Measurements from ENCODE around the gene A4GNT.

Gene A4GNT

GRCh38 chr3:138084196-138084595 is 48.0 kb downstream of the A4GNT start:
- Histone ChIP-seq H3K36me3 (ENCODE audit: insufficient read depth, insufficient read length, low read length) (peaks cover 67% of the 10 kb centered on the region), H3K4me1 (ENCODE audit: insufficient read depth, insufficient read length) (peaks cover 3% of the 10 kb centered on the region), H3K9me3 (ENCODE audit: insufficient read depth, low read length) (no peaks in the 10 kb centered on the region), H3K27me3 (ENCODE audit: insufficient read depth, insufficient read length) (no peaks in the 10 kb centered on the region), H3K9ac (ENCODE audit: insufficient read length, low read depth) (no peak overlapping the region), H3K4me3 (ENCODE audit: insufficient read length, low read depth) (no peak overlapping the region)
- no peak for DNase-seq (ENCODE audit: low read depth, low spot score)
- TF ChIP-seq ZNF274 (IDR thresholded peaks at IDR 0.05; ENCODE audit: low read depth, low read length) (no peak), SUZ12 (IDR thresholded peaks at IDR 0.05; ENCODE audit: extremely low read depth, insufficient read depth, insufficient read length) (no peak), YY1 (IDR thresholded peaks at IDR 0.05; ENCODE audit: insufficient read depth, insufficient read length) (no peak)

GRCh38 chr3:138082992-138083386 is 49.2 kb downstream of the A4GNT start:
- no peak for DNase-seq (ENCODE audit: low read depth, low spot score)
- TF ChIP-seq YY1 (IDR thresholded peaks at IDR 0.05; ENCODE audit: insufficient read depth, insufficient read length) (no peak), SUZ12 (IDR thresholded peaks at IDR 0.05; ENCODE audit: extremely low read depth, insufficient read depth, insufficient read length) (no peak), ZNF274 (IDR thresholded peaks at IDR 0.05; ENCODE audit: low read depth, low read length) (no peak)
- Histone ChIP-seq H3K4me1 (ENCODE audit: insufficient read depth, insufficient read length) (peaks cover 3% of the 10 kb centered on the region), H3K4me3 (ENCODE audit: insufficient read length, low read depth) (no peak overlapping the region), H3K27me3 (ENCODE audit: insufficient read depth, insufficient read length) (no peaks in the 10 kb centered on the region), H3K36me3 (ENCODE audit: insufficient read depth, insufficient read length, low read length) (peaks cover 66% of the 10 kb centered on the region), H3K9me3 (ENCODE audit: insufficient read depth, low read length) (no peaks in the 10 kb centered on the region), H3K9ac (ENCODE audit: insufficient read length, low read depth) (no peak overlapping the region)

GRCh38 chr3:138082085-138082991 is 49.9 kb downstream of the A4GNT start:
- no peak for TF ChIP-seq YY1 (IDR thresholded peaks at IDR 0.05; ENCODE audit: insufficient read depth, insufficient read length)
- no peak for TF ChIP-seq SUZ12 (IDR thresholded peaks at IDR 0.05; ENCODE audit: extremely low read depth, insufficient read depth, insufficient read length)
- TF ChIP-seq ZNF274 (IDR thresholded peaks at IDR 0.05; ENCODE audit: low read depth, low read length): no peak
- Histone ChIP-seq H3K27me3 (ENCODE audit: insufficient read depth, insufficient read length) (no peaks in the 10 kb centered on the region), H3K36me3 (ENCODE audit: insufficient read depth, insufficient read length, low read length) (peaks cover 67% of the 10 kb centered on the region), H3K4me3 (ENCODE audit: insufficient read length, low read depth) (no peak overlapping the region), H3K9ac (ENCODE audit: insufficient read length, low read depth) (no peak overlapping the region), H3K4me1 (ENCODE audit: insufficient read depth, insufficient read length) (peaks cover 3% of the 10 kb centered on the region), H3K9me3 (ENCODE audit: insufficient read depth, low read length) (no peaks in the 10 kb centered on the region)
- no peak for DNase-seq (ENCODE audit: low read depth, low spot score)

- H3K4me3 ChIP-seq (ENCODE audit: insufficient read length, low read depth): no peak overlapping the region
- no peak for DNase-seq (ENCODE audit: low read depth, low spot score)
- H3K4me1 ChIP-seq (ENCODE audit: insufficient read depth, insufficient read length): peaks cover 3% of the 10 kb centered on the region
- H3K9ac ChIP-seq (ENCODE audit: insufficient read length, low read depth): no peak overlapping the region
- TF ChIP-seq YY1 (IDR thresholded peaks at IDR 0.05; ENCODE audit: insufficient read depth, insufficient read length) (no peak), ZNF274 (IDR thresholded peaks at IDR 0.05; ENCODE audit: low read depth, low read length) (no peak), SUZ12 (IDR thresholded peaks at IDR 0.05; ENCODE audit: extremely low read depth, insufficient read depth, insufficient read length) (no peak)
- no peaks in the 10 kb centered on the region for H3K9me3 ChIP-seq (ENCODE audit: insufficient read depth, low read length)
- H3K27me3 ChIP-seq (ENCODE audit: insufficient read depth, insufficient read length): no peaks in the 10 kb centered on the region
- H3K36me3 ChIP-seq (ENCODE audit: insufficient read depth, insufficient read length, low read length): peaks cover 67% of the 10 kb centered on the region
Measured at GRCh38 chr3:138081371-138082084, 50.7 kb downstream of the A4GNT start.

GRCh38 chr3:138079901-138080300 is 52.3 kb downstream of the A4GNT start:
- Histone ChIP-seq H3K27me3 (ENCODE audit: insufficient read depth, insufficient read length) (no peaks in the 10 kb centered on the region), H3K9ac (ENCODE audit: insufficient read length, low read depth) (no peak overlapping the region), H3K36me3 (ENCODE audit: insufficient read depth, insufficient read length, low read length) (peaks cover 74% of the 10 kb centered on the region), H3K9me3 (ENCODE audit: insufficient read depth, low read length) (no peaks in the 10 kb centered on the region; the same call in 1 of the 2 replicates), H3K4me3 (ENCODE audit: insufficient read length, low read depth) (no peak overlapping the region), H3K4me1 (ENCODE audit: insufficient read depth, insufficient read length) (peaks cover 3% of the 10 kb centered on the region)
- DNase-seq (ENCODE audit: low read depth, low spot score): no peak
- TF ChIP-seq YY1 (IDR thresholded peaks at IDR 0.05; ENCODE audit: insufficient read depth, insufficient read length) (no peak), ZNF274 (IDR thresholded peaks at IDR 0.05; ENCODE audit: low read depth, low read length) (no peak), SUZ12 (IDR thresholded peaks at IDR 0.05; ENCODE audit: extremely low read depth, insufficient read depth, insufficient read length) (no peak)

GRCh38 chr3:138078901-138079344 is 53.3 kb downstream of the A4GNT start:
- Histone ChIP-seq H3K9ac (ENCODE audit: insufficient read length, low read depth) (no peak overlapping the region), H3K4me3 (ENCODE audit: insufficient read length, low read depth) (no peak overlapping the region), H3K27me3 (ENCODE audit: insufficient read depth, insufficient read length) (no peaks in the 10 kb centered on the region), H3K36me3 (ENCODE audit: insufficient read depth, insufficient read length, low read length) (peaks cover 69% of the 10 kb centered on the region), H3K4me1 (ENCODE audit: insufficient read depth, insufficient read length) (peaks cover 3% of the 10 kb centered on the region), H3K9me3 (ENCODE audit: insufficient read depth, low read length) (no peaks in the 10 kb centered on the region; the same call in 1 of the 2 replicates)
- no peak for TF ChIP-seq YY1 (IDR thresholded peaks at IDR 0.05; ENCODE audit: insufficient read depth, insufficient read length)
- TF ChIP-seq ZNF274 (IDR thresholded peaks at IDR 0.05; ENCODE audit: low read depth, low read length): no peak
- TF ChIP-seq SUZ12 (IDR thresholded peaks at IDR 0.05; ENCODE audit: extremely low read depth, insufficient read depth, insufficient read length): no peak
- no peak for DNase-seq (ENCODE audit: low read depth, low spot score)

DNA sequence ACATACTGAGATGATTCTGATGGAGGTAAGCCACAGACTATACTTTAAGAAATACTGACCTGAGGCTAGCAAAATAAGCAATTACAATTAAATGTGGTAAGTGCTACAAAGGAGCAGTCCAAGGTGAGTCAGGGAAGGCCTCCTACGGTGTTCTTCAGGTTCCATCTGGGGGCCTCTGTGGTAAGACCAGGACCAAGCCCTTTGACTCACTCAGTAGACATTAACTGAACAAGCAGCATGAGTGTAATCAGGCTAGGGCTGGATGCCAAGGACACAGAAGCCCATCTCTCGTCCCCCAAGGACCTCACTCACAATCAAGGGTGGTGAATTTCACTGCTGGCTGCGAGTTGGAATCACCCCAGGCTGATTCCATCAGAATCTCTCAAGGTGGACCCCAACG is 54.1 kb downstream of the A4GNT start:
- Histone ChIP-seq H3K9ac (ENCODE audit: insufficient read length, low read depth) (no peak overlapping the region), H3K36me3 (ENCODE audit: insufficient read depth, insufficient read length, low read length) (peaks cover 60% of the 10 kb centered on the region), H3K27me3 (ENCODE audit: insufficient read depth, insufficient read length) (no peaks in the 10 kb centered on the region), H3K4me3 (ENCODE audit: insufficient read length, low read depth) (no peak overlapping the region), H3K4me1 (ENCODE audit: insufficient read depth, insufficient read length) (peaks cover 1% of the 10 kb centered on the region), H3K9me3 (ENCODE audit: insufficient read depth, low read length) (no peaks in the 10 kb centered on the region; the same call in 1 of the 2 replicates)
- no peak for TF ChIP-seq ZNF274 (IDR thresholded peaks at IDR 0.05; ENCODE audit: low read depth, low read length)
- TF ChIP-seq SUZ12 (IDR thresholded peaks at IDR 0.05; ENCODE audit: extremely low read depth, insufficient read depth, insufficient read length): no peak
- TF ChIP-seq YY1 (IDR thresholded peaks at IDR 0.05; ENCODE audit: insufficient read depth, insufficient read length): no peak
- DNase-seq (ENCODE audit: low read depth, low spot score): no peak
